Measurements from ENCODE around the gene SQSTM1. TPM values are rescaled to one million over a fixed set of nuclear protein-coding genes. Genes with fewer than 3 reads are reported as not detected.

The SQSTM1 gene
- total RNA-seq, 1 experiment from 2014 or later: 715 TPM

DNA sequence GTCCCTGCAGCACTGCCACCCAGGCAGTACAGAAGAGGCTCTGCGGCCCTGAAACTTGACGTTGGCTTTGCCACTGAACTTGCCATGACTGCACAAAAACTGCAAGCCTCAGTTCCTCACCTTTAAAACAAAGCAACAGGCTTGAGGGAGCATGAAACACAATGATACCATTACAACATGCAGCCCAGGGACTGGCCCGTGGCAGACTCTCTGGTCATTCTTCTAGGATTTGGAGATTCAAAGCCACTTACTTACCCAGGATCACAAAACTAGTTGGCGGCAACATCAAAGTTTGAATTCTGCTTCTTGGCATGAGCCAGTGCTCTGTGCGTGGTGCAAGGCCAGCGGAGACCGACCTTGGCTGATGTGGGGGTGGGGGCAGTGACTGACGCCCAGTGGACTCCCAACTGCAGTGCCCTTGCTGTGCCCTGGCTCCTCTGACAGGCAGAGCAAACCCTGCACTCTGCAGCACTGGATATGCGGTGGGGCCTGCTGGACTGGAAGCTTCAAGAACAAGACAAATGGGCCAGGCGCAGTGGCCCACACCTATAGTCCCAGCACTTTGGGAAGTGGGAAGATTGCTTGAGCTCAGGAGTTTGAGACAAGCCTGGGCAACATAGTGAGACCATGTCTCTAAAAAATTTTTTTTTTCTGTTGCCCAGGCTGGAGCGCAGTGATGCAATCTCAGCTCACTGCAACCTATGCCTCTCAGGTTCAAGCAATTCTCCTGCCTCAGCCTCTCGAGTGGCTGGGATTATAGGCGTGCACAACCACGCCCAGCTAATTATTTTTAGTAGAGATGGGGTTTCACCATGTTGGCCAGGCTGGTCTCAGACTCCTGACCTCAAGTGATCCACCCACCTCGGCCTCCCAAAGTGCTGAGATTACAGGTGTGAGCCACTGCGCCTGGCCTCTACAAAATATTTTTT, 18.9 kb downstream of the SQSTM1 start:
- no peaks in the 10 kb centered on the region for H3K9me2 ChIP-seq (ENCODE audit: insufficient read depth)
- H3K79me2 ChIP-seq (ENCODE audit: low read depth): no peaks in the 10 kb centered on the region
- peaks cover 54% of the 10 kb centered on the region for H3F3A ChIP-seq (ENCODE audit: insufficient read depth, low read depth)
- TF ChIP-seq EZH2 (IDR thresholded peaks at IDR 0.05; ENCODE audit: low read depth): no peak
- TF ChIP-seq, protein P1, sequence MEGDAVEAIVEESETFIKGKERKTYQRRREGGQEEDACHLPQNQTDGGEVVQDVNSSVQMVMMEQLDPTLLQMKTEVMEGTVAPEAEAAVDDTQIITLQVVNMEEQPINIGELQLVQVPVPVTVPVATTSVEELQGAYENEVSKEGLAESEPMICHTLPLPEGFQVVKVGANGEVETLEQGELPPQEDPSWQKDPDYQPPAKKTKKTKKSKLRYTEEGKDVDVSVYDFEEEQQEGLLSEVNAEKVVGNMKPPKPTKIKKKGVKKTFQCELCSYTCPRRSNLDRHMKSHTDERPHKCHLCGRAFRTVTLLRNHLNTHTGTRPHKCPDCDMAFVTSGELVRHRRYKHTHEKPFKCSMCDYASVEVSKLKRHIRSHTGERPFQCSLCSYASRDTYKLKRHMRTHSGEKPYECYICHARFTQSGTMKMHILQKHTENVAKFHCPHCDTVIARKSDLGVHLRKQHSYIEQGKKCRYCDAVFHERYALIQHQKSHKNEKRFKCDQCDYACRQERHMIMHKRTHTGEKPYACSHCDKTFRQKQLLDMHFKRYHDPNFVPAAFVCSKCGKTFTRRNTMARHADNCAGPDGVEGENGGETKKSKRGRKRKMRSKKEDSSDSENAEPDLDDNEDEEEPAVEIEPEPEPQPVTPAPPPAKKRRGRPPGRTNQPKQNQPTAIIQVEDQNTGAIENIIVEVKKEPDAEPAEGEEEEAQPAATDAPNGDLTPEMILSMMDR (conservative IDR thresholded peaks at IDR 0.05): no peak
- H3K4me2 ChIP-seq: no peak overlapping the region
- CTCF ChIA-PET: no interaction called here
- no peaks in the 10 kb centered on the region for H3K27me3 ChIP-seq (ENCODE audit: insufficient read depth, low read depth)
- H3K27ac ChIP-seq: peak overlapping the region; percentile 47
- H4K20me1 ChIP-seq (ENCODE audit: insufficient read depth): peaks cover 41% of the 10 kb centered on the region
- POLR2A ChIA-PET (ENCODE audit: unreplicated experiment): interaction anchor here (0.6 to 0.7 kb wide), 2 partner anchors 16 to 232 kb away, joined by 3 to 6 read pairs; partner anchors contain the start of gene RNF130
- no peaks in the 10 kb centered on the region for H3K4me1 ChIP-seq (replicated peaks; ENCODE audit: insufficient read depth)
- TSS peak; percentile 1 for BruUV-seq (replicated peaks)
- H3K4me3 ChIP-seq: no peak overlapping the region
- no peak overlapping the region for H2AFZ ChIP-seq
- no peak for DNase-seq
- H3K9me3 ChIP-seq (ENCODE audit: insufficient read depth, low read depth): no peaks in the 10 kb centered on the region
- peaks cover 8% of the 10 kb centered on the region for H3K36me3 ChIP-seq (ENCODE audit: low read depth)
- intact Hi-C loops (cut with micrococcal nuclease; ENCODE audit: unreplicated experiment): loop anchor here (5.0 kb wide), 2 partner anchors 42 to 77 kb away; no protein-coding TSS in a partner anchor

DNA sequence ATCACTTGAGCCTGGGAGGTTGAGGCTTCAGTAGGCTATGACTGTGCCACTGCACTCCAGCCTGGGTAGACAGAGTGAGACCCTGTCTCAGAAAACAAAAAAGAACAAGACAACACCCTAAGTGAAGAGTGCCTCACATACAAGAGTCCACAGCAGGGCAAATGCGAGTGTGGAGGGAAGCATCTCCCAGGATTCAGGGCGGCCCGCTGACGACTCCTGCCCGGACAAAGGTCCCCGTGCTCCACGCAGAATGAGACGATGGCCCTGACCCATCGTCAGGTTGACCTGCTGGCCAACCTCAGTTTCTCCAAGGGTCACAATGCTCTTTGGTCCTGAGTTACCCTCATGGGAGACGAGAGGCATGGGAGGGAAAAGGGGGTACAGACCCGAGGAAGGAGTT, 19.6 kb downstream of the SQSTM1 start:
- peaks cover 41% of the 10 kb centered on the region for H4K20me1 ChIP-seq (ENCODE audit: insufficient read depth)
- BruUV-seq (replicated peaks): TSS peak; percentile 0
- peak overlapping the region; percentile 16; the same call in 1 of the 2 replicates for H3K27ac ChIP-seq
- no peak for TF ChIP-seq EZH2 (IDR thresholded peaks at IDR 0.05; ENCODE audit: low read depth)
- TF ChIP-seq, protein P1 (conservative IDR thresholded peaks at IDR 0.05): no peak
- H3K36me3 ChIP-seq (ENCODE audit: low read depth): peaks cover 8% of the 10 kb centered on the region
- H3K79me2 ChIP-seq (ENCODE audit: low read depth): no peaks in the 10 kb centered on the region
- no peaks in the 10 kb centered on the region for H3K9me2 ChIP-seq (ENCODE audit: insufficient read depth)
- H3K9me3 ChIP-seq (ENCODE audit: insufficient read depth, low read depth): no peaks in the 10 kb centered on the region
- ChIA-PET CTCF (no interaction called here), POLR2A (ENCODE audit: unreplicated experiment) (interaction anchor here (0.6 kb wide), 1 partner anchor 231 kb away, joined by 3 read pairs; the partner anchor contains the start of gene RNF130)
- no peak overlapping the region for H2AFZ ChIP-seq
- no peaks in the 10 kb centered on the region for H3K27me3 ChIP-seq (ENCODE audit: insufficient read depth, low read depth)
- H3K4me2 ChIP-seq: no peak overlapping the region
- H3K4me1 ChIP-seq (replicated peaks; ENCODE audit: insufficient read depth): no peaks in the 10 kb centered on the region
- H3F3A ChIP-seq (ENCODE audit: insufficient read depth, low read depth): peaks cover 54% of the 10 kb centered on the region
- intact Hi-C loops (cut with micrococcal nuclease; ENCODE audit: unreplicated experiment): no loop called here
- no peak overlapping the region for H3K4me3 ChIP-seq
- DNase-seq: no peak

DNA sequence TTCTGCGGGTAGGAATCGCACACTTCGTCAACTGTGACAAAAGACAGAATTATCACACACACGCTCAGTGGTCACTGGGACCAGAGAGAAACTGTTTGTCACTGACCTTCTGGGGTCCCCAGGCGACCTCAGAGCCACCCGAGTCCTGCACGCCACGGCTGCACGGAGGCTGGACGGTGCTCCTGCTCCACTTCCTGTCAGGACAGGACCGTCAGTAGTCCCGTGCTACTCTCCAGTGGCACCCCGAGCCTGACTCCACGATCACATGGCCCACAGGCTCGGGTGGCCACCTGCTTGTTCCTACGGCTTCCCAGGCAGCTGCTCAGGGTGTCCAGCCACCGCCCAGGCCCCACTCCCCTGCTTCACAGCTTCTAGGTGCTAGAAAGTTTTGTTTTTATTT, 20.1 kb downstream of the SQSTM1 start:
- POLR2A ChIA-PET (ENCODE audit: unreplicated experiment): no interaction called here
- Histone ChIP-seq H3K4me2 (no peak overlapping the region), H3K36me3 (ENCODE audit: low read depth) (peaks cover 8% of the 10 kb centered on the region), H2AFZ (no peak overlapping the region), H3K4me3 (no peak overlapping the region), H3K4me1 (replicated peaks; ENCODE audit: insufficient read depth) (no peaks in the 10 kb centered on the region), H3F3A (ENCODE audit: insufficient read depth, low read depth) (peaks cover 49% of the 10 kb centered on the region), H3K9me2 (ENCODE audit: insufficient read depth) (no peaks in the 10 kb centered on the region), H3K27ac (no peak overlapping the region), H3K9me3 (ENCODE audit: insufficient read depth, low read depth) (no peaks in the 10 kb centered on the region), H3K27me3 (ENCODE audit: insufficient read depth, low read depth) (no peaks in the 10 kb centered on the region), H3K79me2 (ENCODE audit: low read depth) (no peaks in the 10 kb centered on the region), H4K20me1 (ENCODE audit: insufficient read depth) (peaks cover 41% of the 10 kb centered on the region)
- no TSS peak for BruUV-seq (replicated peaks)
- intact Hi-C loops (cut with micrococcal nuclease; ENCODE audit: unreplicated experiment): no loop called here
- DNase-seq: no peak
- TF ChIP-seq, protein P1 (conservative IDR thresholded peaks at IDR 0.05): no peak
- no peak for TF ChIP-seq EZH2 (IDR thresholded peaks at IDR 0.05; ENCODE audit: low read depth)
- CTCF ChIA-PET: no interaction called here

Measured in PC-9 (cell line).